Right lobe of liver (tissue), 4 donors: ENCODE data around the gene PRKD3.

Source experiments
- CTCF ChIP-seq, 4 donors: fragments of 200-600 bp in 3 of 4; fragments of 450-650 bp in 1 of 4; IDR thresholded peaks; one replicate each; pipeline versions ENCODE4 v1.5.1 to v1.8.0; 2016 to 2022; ENCODE audit warnings: antibody characterized with exemption in 4 of 4, mild to moderate bottlenecking in 2 of 4
- POLR2A ChIP-seq: fragments of 450-650 bp; IDR thresholded peaks from one replicate; pipeline ENCODE4 v1.6.1; 2017; ENCODE audit warnings: antibody characterized with exemption, mild to moderate bottlenecking
- donor health status: DM: no; HTN: no; CAD: no.
- donor health status: DM: no; HTN: no; CAD: no.
- donor health status: DM: no; HTN: yes; CAD: no.

- TF ChIP-seq POLR2A = no peak
- TF ChIP-seq CTCF (IDR thresholded peaks at IDR 0.05) = no peak
Observed at GRCh38 chr2:37364351-37364750, 39.7 kb upstream of the PRKD3 start.
